Kidney glomerular epithelial cell (primary cell): ENCODE data around the gene KRT12.

Source experiments
- DNase-seq: peaks from one replicate; lab custom pipeline; 2025; lab: John Stamatoyannopoulos, UW

Gene KRT12

DNA sequence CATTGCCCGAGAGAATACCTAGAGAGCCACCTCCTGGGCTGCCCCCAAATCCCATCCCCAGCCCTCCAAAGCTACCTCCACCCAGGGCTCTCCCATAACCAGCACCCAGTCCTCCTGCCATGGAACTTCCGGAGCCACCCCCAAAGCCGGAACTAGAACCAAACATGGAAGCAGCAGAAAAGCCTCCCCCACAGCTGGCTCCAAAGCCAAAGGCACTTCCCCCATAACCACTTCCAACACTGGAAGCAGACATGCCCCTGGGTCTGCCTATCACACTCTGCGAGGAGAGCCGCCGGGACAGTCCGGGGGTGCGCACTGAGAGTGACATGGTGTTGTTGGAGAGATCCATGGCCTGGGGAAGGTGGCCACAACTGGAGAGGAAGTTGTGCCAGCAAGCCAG is at the start of gene KRT12:
TSS of gene KRT12 (minus strand) at position 386 of the 400 bp plus-strand sequence. CDS start at position 349, 37 bp downstream.
- no peak for DNase-seq

DNA sequence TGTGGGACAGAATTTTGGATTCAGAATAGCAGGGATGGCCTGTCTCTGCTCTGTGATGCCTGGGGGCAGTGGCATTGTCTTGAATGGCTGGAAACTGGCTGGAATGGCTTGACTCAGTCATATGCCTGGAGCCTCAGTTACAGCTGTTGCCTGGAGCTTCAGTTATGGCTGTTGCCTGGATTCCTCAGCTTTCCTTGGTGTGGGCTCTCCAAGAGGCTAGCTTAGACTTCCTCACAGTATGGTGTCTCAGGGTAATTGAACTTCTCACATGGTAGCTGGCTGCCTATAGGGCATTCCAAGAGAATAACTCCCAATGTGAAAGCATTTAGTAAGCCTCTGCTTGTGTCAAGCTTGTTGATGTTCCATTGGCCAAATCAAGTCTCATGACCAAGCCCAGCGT is 49.3 kb upstream of the KRT12 start:
- DNase-seq = no peak

DNA sequence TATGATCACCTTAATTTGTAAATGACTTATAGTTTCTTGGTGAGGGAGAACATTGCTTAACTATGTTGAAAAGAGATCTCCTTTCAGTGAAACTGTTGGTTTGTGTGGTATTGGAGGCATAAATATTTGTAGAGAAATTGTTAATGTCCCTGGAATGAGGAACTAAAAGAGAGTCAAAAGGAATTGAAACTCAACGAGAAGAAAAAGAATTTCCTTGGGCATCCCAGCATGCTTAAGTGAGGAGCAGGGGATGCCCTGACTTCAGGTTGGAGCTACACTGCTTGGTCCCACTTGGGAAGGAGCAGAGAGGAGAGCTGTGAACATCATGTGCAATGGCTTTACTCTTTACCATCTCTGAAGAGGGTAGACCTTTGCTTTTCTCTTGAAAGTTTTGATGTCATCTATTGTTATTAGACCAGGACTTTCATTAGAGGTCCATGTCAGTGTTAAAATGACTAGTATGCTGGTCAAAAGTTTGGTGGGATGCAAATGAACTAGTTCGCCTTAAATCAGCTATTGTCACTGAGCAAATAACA is 48.8 kb upstream of the KRT12 start:
- DNase-seq = peak; percentile 92

DNA sequence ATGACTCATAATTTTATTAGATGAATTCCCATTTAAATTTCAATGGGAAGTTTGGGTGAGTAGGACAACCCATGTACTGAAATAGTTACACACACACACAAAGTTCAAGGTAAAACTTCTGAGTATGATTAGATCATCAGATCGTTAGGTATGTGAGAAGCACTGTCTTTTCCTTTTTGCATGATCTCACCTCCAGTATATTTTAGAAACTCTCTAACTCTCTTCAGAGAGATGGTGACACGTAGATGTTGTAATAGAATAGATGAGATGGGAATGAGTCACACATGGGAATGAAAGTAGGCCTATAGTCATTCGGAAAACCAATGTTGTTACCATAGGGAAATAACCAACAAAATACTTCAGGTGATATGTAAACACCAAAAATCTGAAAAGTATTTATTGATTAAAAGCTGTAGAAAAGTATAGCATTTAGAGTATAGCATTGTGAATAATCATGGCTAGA is 48.2 kb upstream of the KRT12 start:
- peak; percentile 100 for DNase-seq

DNA sequence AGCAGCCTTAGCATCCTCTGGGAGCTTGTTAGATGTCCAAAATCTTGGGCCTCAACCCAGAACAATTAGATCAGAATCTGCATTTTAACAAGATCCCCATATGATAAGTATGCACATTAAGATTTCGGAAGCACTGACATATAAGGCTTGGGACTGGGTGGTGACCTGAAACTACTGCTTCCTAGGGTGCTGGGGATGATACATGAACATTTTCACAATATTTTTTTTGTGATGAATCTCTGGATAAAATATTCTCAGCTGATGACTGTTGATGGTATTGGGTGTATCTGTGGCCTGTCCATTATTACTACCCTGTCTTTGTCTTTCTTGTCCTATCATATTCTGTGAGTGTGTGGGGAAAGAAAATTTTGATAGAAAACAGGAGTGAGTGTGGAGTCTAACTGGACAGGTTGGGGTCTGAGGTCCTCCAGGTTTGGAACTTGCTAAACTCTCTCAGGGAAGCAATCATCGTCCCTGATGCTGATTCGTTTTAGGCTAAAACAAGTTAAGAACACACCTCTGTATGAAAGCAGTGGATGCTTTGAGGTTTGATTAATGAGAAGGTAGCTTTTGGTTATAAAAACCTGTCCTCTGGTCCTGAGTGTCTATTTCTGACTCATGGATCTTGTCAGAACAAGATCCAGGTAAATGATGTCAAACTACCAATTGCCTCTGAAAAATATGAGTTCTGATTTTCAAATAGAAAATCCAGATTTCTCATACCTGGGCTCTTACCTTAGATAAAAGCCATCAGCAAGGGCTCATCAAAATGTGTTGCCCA is 47.2 kb upstream of the KRT12 start:
- no peak for DNase-seq

DNA sequence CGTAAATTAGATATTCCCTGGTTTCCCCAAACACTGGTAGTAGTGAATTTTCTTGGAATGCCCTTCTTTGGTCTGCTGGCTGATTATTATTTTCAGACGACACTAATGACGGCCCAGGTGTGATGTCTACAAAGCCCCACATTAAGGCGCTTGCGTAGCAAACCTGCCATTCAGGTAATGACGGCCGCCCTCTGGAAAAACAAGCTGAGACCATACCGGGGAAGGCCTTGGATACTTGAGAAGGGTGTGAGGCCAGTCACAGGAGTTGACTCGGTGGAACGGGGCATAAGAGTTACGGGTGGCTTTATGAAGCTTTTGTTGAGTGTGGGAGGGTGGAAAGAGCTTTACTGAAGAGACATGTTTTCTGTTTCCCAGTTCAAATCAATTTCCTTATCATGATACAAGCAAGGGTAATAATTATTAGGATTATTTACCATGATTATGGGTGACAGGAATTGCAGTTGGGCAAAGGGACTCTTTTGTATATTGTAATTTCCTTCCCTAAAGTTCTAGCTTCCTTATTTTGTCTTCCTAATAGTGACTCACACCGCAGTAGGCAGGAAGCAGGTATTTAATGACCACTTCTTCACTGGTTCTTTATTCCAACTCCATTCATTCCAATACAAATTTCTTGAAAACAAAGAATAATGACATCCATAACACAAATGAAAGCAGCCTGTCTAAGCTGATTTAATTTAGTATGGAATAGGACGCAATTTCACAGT is 45.6 kb upstream of the KRT12 start:
- no peak for DNase-seq

DNA sequence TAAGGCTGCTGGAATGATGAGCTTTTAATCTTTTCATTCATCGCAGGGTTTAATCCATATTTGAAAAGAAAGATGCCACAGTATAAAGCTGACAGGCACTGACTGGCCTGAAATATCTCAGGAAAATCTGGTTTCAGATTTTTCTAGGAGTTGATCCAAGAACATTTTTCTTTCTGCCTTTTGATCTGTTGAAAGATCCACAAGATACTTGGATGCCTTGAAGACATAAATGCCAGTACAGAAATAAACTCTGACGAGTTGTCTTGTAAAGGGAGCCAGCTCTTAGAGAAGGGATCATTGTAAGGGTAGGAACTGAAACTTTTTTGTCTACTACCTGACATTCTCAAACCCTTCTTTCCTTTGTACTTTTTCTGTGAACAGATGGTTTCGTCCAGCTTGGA is 43.4 kb upstream of the KRT12 start:
- no peak for DNase-seq

DNA sequence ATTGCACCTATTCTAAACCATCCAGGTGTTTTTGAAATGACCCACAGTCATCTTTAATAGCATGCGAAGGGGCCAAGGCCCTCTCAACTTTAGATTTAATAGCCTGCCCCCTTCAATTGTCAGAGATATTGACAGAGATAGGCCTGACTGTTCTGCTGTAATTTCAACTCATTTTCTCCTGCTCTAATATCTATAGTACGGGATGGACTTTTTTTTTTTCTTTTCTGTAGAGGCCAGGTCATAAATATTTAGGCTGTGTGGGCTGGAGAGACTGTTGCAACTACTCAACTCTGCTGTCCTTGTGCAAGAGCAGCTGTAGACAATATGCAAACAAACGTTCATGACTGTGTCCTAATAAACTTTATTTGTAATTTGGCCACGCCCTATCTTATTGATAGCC is 42.7 kb upstream of the KRT12 start:
- peak; percentile 86 for DNase-seq

DNA sequence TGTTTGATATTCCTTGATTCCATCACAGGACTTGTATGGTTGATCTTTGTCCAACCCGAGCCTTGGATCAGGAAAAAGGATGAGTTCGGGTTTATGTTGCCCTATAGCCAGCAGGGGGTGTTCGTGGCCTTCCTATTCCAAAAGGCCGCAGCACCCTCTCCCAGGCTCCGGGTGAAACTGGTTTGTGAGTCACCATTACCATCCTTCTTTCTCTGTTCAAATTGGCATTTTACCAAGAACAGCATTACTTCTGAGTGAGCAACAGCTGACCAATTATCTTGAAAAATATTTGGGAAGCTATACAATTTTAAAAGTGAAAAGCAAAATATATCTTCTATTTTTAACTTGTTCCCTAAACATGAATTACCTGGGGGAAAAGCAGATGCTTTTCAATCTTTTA is 42.3 kb upstream of the KRT12 start:
- DNase-seq = peak; percentile 98

DNA sequence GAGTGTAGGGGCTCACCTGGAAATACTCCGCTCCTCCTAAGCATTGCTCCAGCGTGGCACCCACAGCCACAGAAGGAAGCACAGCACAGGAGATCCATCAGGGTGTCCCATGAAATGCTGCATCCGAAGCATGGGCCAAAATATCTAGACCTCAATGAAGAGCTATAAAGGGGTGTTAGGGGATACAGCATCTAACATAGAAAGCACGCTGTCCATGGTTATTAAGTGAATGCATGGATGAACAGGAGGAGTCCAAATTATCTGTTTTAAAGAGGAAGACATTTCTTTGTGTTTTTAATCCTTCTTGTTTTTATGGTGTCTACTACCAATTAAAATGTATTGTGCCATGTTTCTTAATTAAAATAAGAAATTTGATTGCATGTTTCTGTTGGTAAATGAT is 39.6 kb upstream of the KRT12 start:
- no peak for DNase-seq

DNA sequence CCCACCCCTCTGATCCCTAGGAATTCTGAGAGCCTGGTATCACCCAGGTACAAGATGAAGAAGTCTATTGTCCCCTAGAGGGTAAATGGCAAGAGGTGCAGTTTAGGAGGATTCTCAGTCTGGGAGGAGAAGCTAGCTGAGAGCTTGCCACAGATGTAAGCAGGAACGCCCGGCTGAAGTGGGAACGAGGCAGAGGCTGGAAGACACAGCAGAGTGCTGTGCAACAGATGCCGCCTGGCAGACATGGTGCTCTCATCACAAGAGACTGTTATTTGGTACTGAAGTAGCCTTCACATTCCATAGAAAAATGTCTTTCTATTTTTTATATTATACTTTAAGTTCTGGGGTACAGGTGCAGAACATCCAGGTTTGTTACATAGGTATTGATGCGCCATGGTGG is 38.3 kb upstream of the KRT12 start:
- no peak for DNase-seq

DNA sequence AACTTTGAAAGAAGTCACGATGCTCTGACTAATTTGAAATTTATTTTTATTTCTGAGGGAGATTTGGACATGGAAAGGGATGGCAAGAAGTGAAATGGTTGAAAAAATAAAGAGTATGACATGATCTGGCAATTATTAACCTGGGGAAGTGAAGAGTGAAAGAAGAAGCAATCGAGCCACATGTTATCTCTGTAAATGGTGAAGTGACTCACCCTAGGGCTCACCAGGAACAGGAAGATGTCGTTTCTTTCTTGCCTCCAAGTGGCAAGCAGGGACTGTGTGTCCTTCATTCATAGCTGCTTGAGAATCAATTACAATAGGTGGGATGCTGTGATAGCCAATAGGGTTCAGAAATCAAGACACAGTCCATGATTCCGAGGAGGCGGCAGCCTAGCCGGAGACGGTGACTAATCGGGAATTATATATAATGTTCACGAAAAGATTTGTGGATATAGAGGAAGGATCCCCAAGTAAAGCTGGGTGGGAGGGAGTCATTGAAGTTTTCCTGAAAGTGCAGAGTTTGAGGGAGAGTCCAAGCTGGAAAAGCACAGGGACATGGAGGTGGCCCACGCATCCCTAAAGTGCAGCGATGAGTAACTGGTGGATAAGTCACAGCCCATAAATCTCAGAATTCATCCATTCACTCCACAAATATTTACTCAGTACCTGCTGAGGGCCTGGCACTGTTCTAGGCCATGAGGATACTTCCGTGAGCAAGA is 36.3 kb upstream of the KRT12 start:
- peak; percentile 99 for DNase-seq

DNA sequence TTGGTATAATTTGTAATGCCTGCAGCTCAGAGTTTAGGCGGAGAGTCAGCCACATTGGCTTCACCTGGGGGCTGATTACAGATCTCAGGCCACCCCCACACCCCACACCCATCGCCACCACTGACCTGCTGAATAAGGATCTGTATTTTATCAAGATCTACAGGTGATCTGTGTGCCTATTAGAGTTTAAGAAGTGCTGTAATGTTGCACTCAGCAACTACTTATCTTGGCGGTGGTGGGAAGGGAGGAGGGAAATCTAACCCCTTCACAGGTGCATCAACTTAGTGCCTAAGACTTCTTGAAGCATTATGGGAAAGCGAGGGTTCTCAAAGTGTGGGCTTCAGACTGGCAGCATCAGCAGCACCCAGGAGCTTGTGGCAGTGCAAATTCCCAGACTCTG is 35.5 kb upstream of the KRT12 start:
- peak; percentile 84 for DNase-seq

DNA sequence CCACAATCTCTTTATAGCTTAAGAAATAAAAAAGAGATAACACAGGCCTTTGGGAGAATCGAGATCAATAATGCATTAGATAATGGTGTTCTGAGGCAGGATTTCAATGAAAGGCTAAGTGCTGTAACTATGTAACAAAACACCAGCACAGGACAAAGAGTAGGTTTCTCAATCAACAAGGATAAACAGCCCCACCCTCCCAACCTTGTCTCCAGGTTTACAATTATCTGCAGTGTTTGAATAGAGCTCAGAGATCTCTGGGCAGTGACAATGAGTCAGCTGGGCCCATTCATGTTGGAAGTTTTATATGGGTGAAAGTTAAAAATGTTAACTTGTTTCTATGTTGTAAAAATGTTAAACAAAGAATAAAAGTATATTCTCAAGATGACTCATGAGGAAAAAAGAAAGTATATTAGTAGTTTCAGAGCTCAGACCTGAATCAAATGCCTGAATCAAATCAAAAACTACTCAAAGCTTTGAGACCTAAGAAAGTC is 35.0 kb upstream of the KRT12 start:
- DNase-seq = peak; percentile 86

DNA sequence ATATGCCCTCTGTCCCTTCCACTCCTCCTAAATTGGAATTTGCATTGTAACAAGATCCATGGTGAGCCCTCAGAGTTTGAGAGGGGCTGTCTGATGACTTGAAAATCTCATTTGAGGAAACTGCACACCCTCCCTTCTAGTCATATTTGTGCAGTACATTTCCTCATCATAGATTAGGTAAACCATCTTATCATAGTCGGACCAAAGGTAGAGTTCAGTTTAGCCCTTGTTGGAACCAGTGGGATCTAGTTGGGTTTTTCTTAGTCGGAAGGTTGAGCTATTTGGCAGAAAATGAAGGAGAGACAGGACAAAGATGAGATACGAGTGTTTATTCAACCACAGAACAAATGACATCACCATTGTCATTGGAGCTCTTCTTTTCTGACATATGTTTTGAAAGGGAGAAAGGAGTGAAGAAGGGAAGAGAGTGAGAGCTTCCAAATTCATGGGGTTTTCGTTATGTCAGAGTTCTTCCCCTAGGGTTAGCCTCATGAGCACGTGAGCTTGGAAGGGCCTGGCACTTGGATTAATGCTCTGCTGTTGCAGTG is 33.9 kb upstream of the KRT12 start:
- no peak for DNase-seq

DNA sequence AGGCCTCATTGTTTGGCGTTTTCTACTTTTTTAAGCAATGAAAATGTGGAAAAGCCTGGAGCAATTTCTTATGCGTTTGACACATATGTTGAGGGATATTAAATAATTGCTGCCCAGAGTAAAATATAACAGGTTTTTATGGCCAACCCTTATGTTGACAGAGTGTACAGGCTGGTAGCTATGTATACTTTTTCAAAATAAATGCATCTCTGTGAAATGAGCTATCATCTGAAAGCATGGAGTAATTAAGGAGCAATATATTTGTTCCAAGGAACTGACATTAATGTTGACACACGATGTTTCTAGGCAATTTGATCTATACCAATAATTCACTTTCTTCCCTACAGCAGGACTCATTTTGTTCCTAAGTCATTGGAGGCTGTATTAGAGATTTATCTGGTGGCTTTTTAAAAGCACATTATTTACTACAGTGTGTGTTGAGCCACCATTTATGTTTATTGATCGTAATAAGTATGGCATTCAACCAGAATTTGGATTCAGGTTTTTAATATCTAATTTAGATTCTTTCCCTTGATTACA is 30.0 kb upstream of the KRT12 start:
- no peak for DNase-seq

DNA sequence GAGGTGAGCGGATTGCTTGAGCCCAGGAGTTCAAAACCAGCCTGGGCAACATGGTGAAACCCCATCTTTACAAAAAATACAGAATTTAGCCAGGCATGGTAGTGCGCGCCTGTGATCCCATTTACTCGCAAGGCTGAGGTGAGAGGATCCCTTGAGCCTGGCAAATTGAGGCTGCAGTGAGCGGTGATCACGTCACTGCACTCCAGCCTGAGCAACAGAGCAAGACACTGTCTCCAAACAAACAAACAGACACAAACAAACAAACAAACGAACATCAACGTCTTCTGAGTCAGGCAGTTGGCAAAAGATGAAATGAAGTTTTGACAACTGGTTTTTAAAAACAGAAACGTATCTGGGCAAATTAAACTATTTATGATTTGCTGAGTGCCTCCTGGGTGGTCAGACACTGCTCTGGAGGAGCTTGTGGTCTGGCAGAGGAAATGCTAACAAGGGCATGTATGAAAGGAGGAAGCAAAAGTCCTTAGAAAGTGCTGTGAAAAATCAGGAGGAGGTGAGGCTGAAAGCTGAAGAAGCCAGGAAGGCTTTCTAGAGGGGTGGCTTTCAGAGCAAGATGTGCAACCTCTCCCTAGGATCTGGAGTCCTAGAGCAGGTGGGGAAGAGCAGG is 28.2 kb upstream of the KRT12 start:
- no peak for DNase-seq

DNA sequence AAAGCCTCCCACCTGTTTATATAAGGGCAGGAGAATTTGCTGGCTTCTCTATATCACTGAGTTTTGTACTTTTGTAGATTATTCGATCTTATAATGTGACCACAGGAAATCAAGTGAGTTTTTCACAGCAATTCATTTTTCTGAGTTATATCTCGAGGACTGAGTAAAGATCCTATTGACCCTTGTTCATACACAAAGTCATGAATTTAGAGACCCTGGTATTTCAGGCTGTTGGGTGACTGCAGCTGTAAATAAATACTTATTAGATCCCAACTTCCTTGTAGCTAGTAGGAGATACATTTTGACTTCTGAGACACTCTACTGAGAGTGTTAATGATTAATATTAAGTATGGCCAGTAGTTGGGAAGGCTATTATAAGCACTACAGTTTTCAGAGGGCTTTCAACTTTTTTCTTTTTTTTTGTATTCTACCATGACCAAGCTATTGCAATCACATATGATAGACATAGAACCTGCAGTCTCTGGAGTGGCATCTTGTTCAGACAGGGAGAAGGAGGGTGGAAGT is 21.2 kb upstream of the KRT12 start:
- peak; percentile 43 for DNase-seq

DNA sequence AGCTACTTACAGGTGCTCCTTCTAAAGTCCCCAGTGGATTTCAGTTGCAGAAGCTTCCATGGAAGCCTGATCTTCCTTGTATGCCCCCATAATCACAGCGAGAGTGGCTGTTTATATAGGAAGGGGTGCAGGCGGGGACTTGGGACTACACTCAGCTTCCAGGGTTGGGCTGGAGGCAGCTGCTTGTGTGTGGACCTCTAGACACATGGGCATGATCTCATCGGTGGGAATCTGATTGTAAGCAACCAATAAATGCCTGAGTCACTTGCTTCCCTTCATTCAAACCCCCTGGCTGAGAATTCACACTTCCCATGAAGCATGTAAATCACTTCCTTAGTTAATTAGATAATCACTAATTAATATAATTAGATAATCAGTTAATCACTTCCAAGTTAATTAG is 19.1 kb upstream of the KRT12 start:
- no peak for DNase-seq

DNA sequence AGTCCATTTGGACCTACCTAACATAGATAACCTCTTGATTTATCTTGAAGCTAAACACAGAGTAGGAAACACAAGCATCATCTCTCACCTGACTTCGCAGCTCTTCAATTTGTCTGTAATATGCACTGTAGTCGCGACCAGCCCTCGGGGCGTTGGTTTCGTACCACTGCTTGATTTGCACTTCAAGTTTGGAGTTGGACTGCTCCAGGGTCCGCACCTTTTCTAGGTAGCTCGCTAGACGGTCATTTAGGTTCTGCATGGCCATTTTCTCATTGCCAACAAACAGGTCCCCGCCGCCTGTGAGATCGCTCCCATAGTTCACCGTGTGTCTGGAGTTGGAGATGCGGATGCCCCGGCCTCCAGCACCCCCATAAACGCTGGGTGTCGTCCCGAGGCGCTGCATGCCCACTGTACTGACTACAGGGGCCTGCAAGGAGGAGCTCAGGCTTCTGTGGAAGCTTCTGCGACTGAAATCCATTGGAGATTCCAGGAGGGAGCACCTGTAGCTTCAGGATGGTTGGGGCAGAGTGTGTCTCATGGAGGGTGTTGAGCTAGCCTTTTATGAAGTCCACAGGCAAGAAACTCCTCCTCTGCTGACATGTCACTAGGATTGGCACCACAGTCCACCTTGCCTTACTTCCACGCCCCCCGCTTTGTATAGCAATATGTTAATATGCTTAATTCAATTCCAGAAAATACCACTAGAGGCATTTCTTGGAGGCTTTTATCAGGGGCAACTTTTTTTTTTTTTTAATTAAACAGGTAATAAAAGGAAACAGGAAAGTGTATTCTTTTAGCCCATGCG is 17.9 kb upstream of the KRT12 start, which contains the start of gene KRT20:
TSS of gene KRT20 (minus strand) at position 535 of the 805 bp plus-strand sequence. CDS start at position 478, 57 bp downstream.
- no peak for DNase-seq
